Measurements from ENCODE around the gene PITPNM1.
"Not testable (repeated sequence)": the region's sequence is repeated elsewhere in the genome, so short reads cannot be mapped to it uniquely, and the experiment has no call there.

Gene PITPNM1

GRCh38 chr11:67466962-67467771, 38.0 kb downstream of the PITPNM1 start:
- Histone ChIP-seq H3K9me3 (ENCODE audit: insufficient read depth, low read length) (no peaks in the 10 kb centered on the region), H3K4me3 (ENCODE audit: insufficient read length, low read depth) (no peak overlapping the region), H3K36me3 (ENCODE audit: insufficient read depth, insufficient read length, low read length) (no peaks in the 10 kb centered on the region), H3K27me3 (ENCODE audit: insufficient read depth, insufficient read length) (no peaks in the 10 kb centered on the region), H3K9ac (ENCODE audit: insufficient read length, low read depth) (peak overlapping the region; percentile 97), H3K4me1 (ENCODE audit: insufficient read depth, insufficient read length) (peaks cover 31% of the 10 kb centered on the region)
- DNase-seq (ENCODE audit: low read depth, low spot score) = no peak
- TF ChIP-seq ZNF274 (IDR thresholded peaks at IDR 0.05; ENCODE audit: low read depth, low read length) (no peak), SUZ12 (IDR thresholded peaks at IDR 0.05; ENCODE audit: extremely low read depth, insufficient read depth, insufficient read length) (no peak), YY1 (IDR thresholded peaks at IDR 0.05; ENCODE audit: insufficient read depth, insufficient read length) (no peak)

DNA sequence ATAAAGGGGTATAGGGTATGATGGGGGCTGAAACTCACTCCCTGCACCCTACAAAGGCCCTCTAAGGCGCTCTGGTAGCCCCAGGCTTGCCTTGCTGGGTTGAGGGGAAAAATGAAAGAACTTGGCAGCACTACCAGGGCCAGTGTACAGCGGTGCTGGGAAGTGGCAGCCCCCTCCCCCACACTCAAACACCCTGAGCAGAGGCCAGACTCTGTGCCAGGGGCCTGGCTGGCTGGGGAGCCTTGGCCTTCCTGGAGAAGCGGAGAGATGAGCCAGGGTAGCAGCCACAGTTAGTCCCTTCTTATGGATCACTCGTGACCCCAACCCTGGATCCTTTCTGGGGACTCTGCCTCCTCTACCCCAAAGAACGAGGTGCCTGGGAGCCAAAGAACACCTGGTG, 38.8 kb downstream of the PITPNM1 start:
- TF ChIP-seq ZNF274 (IDR thresholded peaks at IDR 0.05; ENCODE audit: low read depth, low read length) = no peak
- no peak for TF ChIP-seq YY1 (IDR thresholded peaks at IDR 0.05; ENCODE audit: insufficient read depth, insufficient read length)
- no peak for TF ChIP-seq SUZ12 (IDR thresholded peaks at IDR 0.05; ENCODE audit: extremely low read depth, insufficient read depth, insufficient read length)
- H3K36me3 ChIP-seq (ENCODE audit: insufficient read depth, insufficient read length, low read length) = no peaks in the 10 kb centered on the region
- peaks cover 31% of the 10 kb centered on the region for H3K4me1 ChIP-seq (ENCODE audit: insufficient read depth, insufficient read length)
- H3K9ac ChIP-seq (ENCODE audit: insufficient read length, low read depth) = peak overlapping the region; percentile 97
- DNase-seq (ENCODE audit: low read depth, low spot score) = no peak
- no peaks in the 10 kb centered on the region for H3K27me3 ChIP-seq (ENCODE audit: insufficient read depth, insufficient read length)
- H3K4me3 ChIP-seq (ENCODE audit: insufficient read length, low read depth) = no peak overlapping the region
- no peaks in the 10 kb centered on the region for H3K9me3 ChIP-seq (ENCODE audit: insufficient read depth, low read length)

DNA sequence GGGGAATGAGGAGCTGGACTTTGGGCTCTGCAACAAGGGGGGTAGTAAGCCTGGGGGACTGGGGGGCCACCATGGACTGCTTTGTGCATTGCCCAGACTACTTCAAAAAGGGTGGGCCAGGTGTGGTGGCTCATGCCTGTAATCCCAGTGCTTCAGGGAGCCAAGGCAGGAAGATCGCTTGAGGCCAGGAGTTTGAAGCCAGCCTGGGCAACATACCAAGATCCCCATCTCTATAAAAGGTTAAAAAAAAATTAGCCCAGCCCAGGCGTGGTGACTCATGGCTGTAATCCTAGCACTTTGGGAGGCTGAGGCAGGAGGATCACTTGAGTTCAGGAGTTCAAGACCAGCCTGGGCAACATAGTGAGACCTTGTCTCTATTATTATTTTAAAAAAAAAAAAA, 39.6 kb downstream of the PITPNM1 start:
- not testable (repeated sequence) for DNase-seq (ENCODE audit: low read depth, low spot score); H3K36me3 ChIP-seq (ENCODE audit: insufficient read depth, insufficient read length, low read length); H3K9me3 ChIP-seq (ENCODE audit: insufficient read depth, low read length); H3K27me3 ChIP-seq (ENCODE audit: insufficient read depth, insufficient read length)
- Histone ChIP-seq H3K4me3 (ENCODE audit: insufficient read length, low read depth) (peak overlapping the region; percentile 81), H3K9ac (ENCODE audit: insufficient read length, low read depth) (peak overlapping the region; percentile 94), H3K4me1 (ENCODE audit: insufficient read depth, insufficient read length) (peaks cover 30% of the 10 kb centered on the region)

- no peaks in the 10 kb centered on the region for H3K36me3 ChIP-seq (ENCODE audit: insufficient read depth, insufficient read length, low read length)
- H3K9ac ChIP-seq (ENCODE audit: insufficient read length, low read depth) = peak overlapping the region; percentile 94
- DNase-seq (ENCODE audit: low read depth, low spot score) = no peak
- peak overlapping the region; percentile 81 for H3K4me3 ChIP-seq (ENCODE audit: insufficient read length, low read depth)
- no peaks in the 10 kb centered on the region for H3K9me3 ChIP-seq (ENCODE audit: insufficient read depth, low read length)
- peaks cover 29% of the 10 kb centered on the region for H3K4me1 ChIP-seq (ENCODE audit: insufficient read depth, insufficient read length)
- TF ChIP-seq SUZ12 (IDR thresholded peaks at IDR 0.05; ENCODE audit: extremely low read depth, insufficient read depth, insufficient read length) (no peak), ZNF274 (IDR thresholded peaks at IDR 0.05; ENCODE audit: low read depth, low read length) (no peak), YY1 (IDR thresholded peaks at IDR 0.05; ENCODE audit: insufficient read depth, insufficient read length) (no peak)
- H3K27me3 ChIP-seq (ENCODE audit: insufficient read depth, insufficient read length) = no peaks in the 10 kb centered on the region
These were observed 40.0 kb downstream of the PITPNM1 start for GRCh38 chr11:67465189-67465510.

DNA sequence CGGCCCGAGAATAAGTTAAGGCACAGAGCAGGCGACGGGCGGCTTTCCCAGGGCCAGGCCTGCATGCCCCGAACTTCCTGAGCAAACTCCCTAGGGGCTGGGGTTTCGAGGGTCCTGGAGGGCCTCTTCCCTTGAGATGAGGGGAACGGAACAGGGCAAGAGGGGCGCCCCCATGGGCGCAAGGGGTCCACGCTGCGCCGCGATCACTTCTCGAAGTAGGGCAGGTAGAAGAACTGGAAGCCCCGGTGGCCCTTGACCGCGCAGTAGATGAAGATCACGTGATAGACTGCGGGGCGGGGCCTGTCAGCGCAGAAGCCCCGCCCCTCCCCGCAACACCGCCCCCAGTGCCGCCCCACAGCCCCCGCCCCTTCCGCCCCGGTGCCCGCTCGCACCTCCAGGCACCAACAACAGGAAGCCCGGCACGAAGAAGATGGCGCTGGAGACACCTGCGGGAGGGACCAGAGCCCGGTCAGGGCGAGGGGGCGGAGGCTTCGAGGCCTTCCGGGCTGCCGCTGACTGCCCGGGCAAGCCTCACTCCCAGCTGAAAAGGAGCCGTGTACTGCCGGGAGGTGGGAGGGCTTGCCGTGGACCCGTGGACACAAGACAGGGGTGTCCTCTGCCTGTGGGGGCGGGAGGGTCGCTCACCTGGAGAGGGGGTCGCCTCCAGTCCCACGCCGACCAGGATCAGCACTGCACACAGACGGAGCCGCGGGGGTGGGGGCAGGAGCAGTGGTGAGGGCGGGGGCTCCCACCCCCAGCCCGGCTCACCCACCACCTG, 40.6 kb downstream of the PITPNM1 start:
- peak overlapping the region; percentile 94 for H3K9ac ChIP-seq (ENCODE audit: insufficient read length, low read depth)
- TF ChIP-seq ZNF274 (IDR thresholded peaks at IDR 0.05; ENCODE audit: low read depth, low read length) (no peak), SUZ12 (IDR thresholded peaks at IDR 0.05; ENCODE audit: extremely low read depth, insufficient read depth, insufficient read length) (no peak), YY1 (IDR thresholded peaks at IDR 0.05; ENCODE audit: insufficient read depth, insufficient read length) (peak; percentile 39)
- peak; percentile 87 for DNase-seq (ENCODE audit: low read depth, low spot score)
- peaks cover 31% of the 10 kb centered on the region for H3K4me1 ChIP-seq (ENCODE audit: insufficient read depth, insufficient read length)
- H3K4me3 ChIP-seq (ENCODE audit: insufficient read length, low read depth) = peak overlapping the region; percentile 81
- H3K36me3 ChIP-seq (ENCODE audit: insufficient read depth, insufficient read length, low read length) = no peaks in the 10 kb centered on the region
- no peaks in the 10 kb centered on the region for H3K27me3 ChIP-seq (ENCODE audit: insufficient read depth, insufficient read length)
- no peaks in the 10 kb centered on the region for H3K9me3 ChIP-seq (ENCODE audit: insufficient read depth, low read length)

- Histone ChIP-seq H3K36me3 (ENCODE audit: insufficient read depth, insufficient read length, low read length) (no peaks in the 10 kb centered on the region), H3K9me3 (ENCODE audit: insufficient read depth, low read length) (no peaks in the 10 kb centered on the region), H3K4me1 (ENCODE audit: insufficient read depth, insufficient read length) (peaks cover 31% of the 10 kb centered on the region), H3K27me3 (ENCODE audit: insufficient read depth, insufficient read length) (no peaks in the 10 kb centered on the region), H3K4me3 (ENCODE audit: insufficient read length, low read depth) (peak overlapping the region; percentile 40), H3K9ac (ENCODE audit: insufficient read length, low read depth) (peak overlapping the region; percentile 79)
- TF ChIP-seq SUZ12 (IDR thresholded peaks at IDR 0.05; ENCODE audit: extremely low read depth, insufficient read depth, insufficient read length) (no peak), ZNF274 (IDR thresholded peaks at IDR 0.05; ENCODE audit: low read depth, low read length) (no peak), YY1 (IDR thresholded peaks at IDR 0.05; ENCODE audit: insufficient read depth, insufficient read length) (no peak)
- no peak for DNase-seq (ENCODE audit: low read depth, low spot score)
These were observed 41.3 kb downstream of the PITPNM1 start for GRCh38 chr11:67463680-67464410.

- Histone ChIP-seq H3K4me1 (ENCODE audit: insufficient read depth, insufficient read length) (peaks cover 29% of the 10 kb centered on the region), H3K9me3 (ENCODE audit: insufficient read depth, low read length) (no peaks in the 10 kb centered on the region), H3K27me3 (ENCODE audit: insufficient read depth, insufficient read length) (no peaks in the 10 kb centered on the region), H3K36me3 (ENCODE audit: insufficient read depth, insufficient read length, low read length) (no peaks in the 10 kb centered on the region), H3K9ac (ENCODE audit: insufficient read length, low read depth) (no peak overlapping the region), H3K4me3 (ENCODE audit: insufficient read length, low read depth) (no peak overlapping the region)
- no peak for DNase-seq (ENCODE audit: low read depth, low spot score)
- TF ChIP-seq ZNF274 (IDR thresholded peaks at IDR 0.05; ENCODE audit: low read depth, low read length) (no peak), YY1 (IDR thresholded peaks at IDR 0.05; ENCODE audit: insufficient read depth, insufficient read length) (no peak), SUZ12 (IDR thresholded peaks at IDR 0.05; ENCODE audit: extremely low read depth, insufficient read depth, insufficient read length) (no peak)
These were observed 42.0 kb downstream of the PITPNM1 start for GRCh38 chr11:67463186-67463585.

Measured in NT2/D1 (cell line).